ENCODE results near the gene CTNS.

DNA sequence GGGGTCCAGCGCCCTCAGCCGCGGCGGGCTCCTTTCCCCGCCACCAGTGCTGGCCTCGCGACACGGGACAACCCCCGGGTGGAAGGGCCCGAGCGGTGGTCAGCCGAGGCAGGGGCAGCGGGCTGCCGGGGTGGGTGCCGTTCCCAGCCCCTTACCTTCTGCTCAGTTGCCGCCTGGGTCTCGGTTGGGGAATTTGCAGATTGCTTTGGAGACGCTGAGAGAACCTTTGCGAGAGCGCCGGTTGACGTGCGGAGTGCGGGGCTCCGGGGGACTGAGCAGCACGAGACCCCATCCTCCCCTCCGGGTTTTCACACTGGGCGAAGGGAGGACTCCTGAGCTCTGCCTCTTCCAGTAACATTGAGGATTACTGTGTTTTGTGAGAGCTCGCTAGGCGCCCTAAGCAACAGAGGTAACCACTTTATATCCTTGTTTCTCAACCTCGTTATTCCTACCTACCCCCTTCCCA lies 381 bp downstream of the CTNS start:
- no peak for TF ChIP-seq CTCF (IDR thresholded peaks at IDR 0.05 in 4 of 5, conservative IDR thresholded peaks at IDR 0.05 in 1 of 5)
- TF ChIP-seq POLR2A (IDR thresholded peaks at IDR 0.05): peak in 1 of 2 donors; percentile 34
